Endothelial cell of umbilical vein (primary cell): ENCODE measurements around the gene LMAN2L. TPM values are rescaled to one million over a fixed set of nuclear protein-coding genes. Genes with fewer than 3 reads are reported as not detected.

Experiments
- BruUV-seq: library from RNA; stranded (reverse); fragments of 400-500 nt; replicated peaks from 2 replicates; lab custom pipeline; 2021; lab: Mats Ljungman, UMichigan
- CTCF ChIA-PET: fragments of 300-600, 350-600 bp; sonication (Branson Sonifier 250); formaldehyde crosslinking; loops from one replicate; lab custom pipeline; 2021; ENCODE audit warnings: antibody characterized with exemption, inconsistent platforms; lab: Charles Lee
- POLR2A ChIA-PET: fragments of 300-600, 350-600 bp; sonication (Branson Sonifier 250); formaldehyde crosslinking; loops from one replicate; lab custom pipeline; 2021; ENCODE audit warnings: antibody characterized with exemption, inconsistent platforms; lab: Charles Lee
- DNase-seq: peaks from one replicate; pipeline ENCODE4 v3.0.0-alpha.2; 2011; ENCODE audit warnings: low read depth, low spot score
- FAIRE-seq: peaks from 2 replicates; lab custom pipeline; 2011; peaks lifted over from hg19 to GRCh38; lab: Jason Lieb, UNC
- H2AFZ ChIP-seq: 2 replicates; pipeline ENCODE4 v1.6.0; 2012; ENCODE audit warnings: low read depth, low read length, control low read depth, inconsistent platforms
- H3K27ac ChIP-seq: 2 replicates; pipeline ENCODE4 v1.5.1; 2011; ENCODE audit warnings: low read depth, mild to moderate bottlenecking, control low read depth, low read length, moderate library complexity; ENCODE audit not compliant: insufficient read depth
- H3K27me3 ChIP-seq, 2 experiments: 2 replicates each; pipeline versions ENCODE4 v1.6.0 to v1.6.1; 2011; ENCODE audit warnings: low read length in 2 of 2, mixed read lengths in 1 of 2; ENCODE audit not compliant: control insufficient read depth in 2 of 2, insufficient read depth in 2 of 2
- H3K36me3 ChIP-seq, 2 experiments: 2 replicates in 1 of 2; 3 replicates in 1 of 2; pipeline ENCODE4 v1.5.1; 2011; ENCODE audit warnings: low read length in 2 of 2, mild to moderate bottlenecking in 1 of 2, moderate library complexity in 1 of 2; ENCODE audit not compliant: control insufficient read depth in 2 of 2, insufficient read depth in 2 of 2; ENCODE audit errors: extremely low read depth in 1 of 2
- H3K4me1 ChIP-seq: 3 replicates; pipeline ENCODE4 v1.5.1; 2011; ENCODE audit warnings: mild to moderate bottlenecking, low read length; ENCODE audit not compliant: control insufficient read depth, insufficient read depth; ENCODE audit errors: extremely low read depth
- H3K4me2 ChIP-seq: 2 replicates; pipeline ENCODE4 v1.6.1; 2011; ENCODE audit warnings: low read length, control low read depth, mixed read lengths; ENCODE audit not compliant: insufficient read depth
- H3K4me3 ChIP-seq, 3 experiments: fragments of 200-600 bp in 1 of 3; sonication (generic), shearing (Covaris generic) in 1 of 3; replicated peaks in 1 of 3; 2 replicates each; pipeline ENCODE4 v1.5.1; 2011 to 2016; ENCODE audit warnings: control low read depth in 3 of 3, low read length in 3 of 3, mild to moderate bottlenecking in 2 of 3, inconsistent platforms in 1 of 3, low read depth in 1 of 3, moderate library complexity in 1 of 3; ENCODE audit not compliant: insufficient read depth in 1 of 3
- H3K79me2 ChIP-seq: 2 replicates; pipeline ENCODE4 v1.6.0; 2012; ENCODE audit warnings: low read length, inconsistent platforms; ENCODE audit not compliant: control insufficient read depth, insufficient read depth
- H3K9ac ChIP-seq: replicated peaks from 2 replicates; pipeline ENCODE3; 2011; ENCODE audit warnings: low read length, control low read depth; ENCODE audit not compliant: insufficient read depth; ENCODE audit errors: extremely low read depth
- H3K9me1 ChIP-seq: replicated peaks from 3 replicates; pipeline ENCODE4 v1.6.0; 2011; ENCODE audit warnings: mild to moderate bottlenecking, low read length; ENCODE audit not compliant: control insufficient read depth, insufficient read depth; ENCODE audit errors: extremely low read depth
- H3K9me3 ChIP-seq: replicated peaks from 2 replicates; pipeline ENCODE4 v1.5.1; 2012; ENCODE audit warnings: low read length, inconsistent platforms; ENCODE audit not compliant: control insufficient read depth, insufficient read depth
- H4K20me1 ChIP-seq: replicated peaks from 2 replicates; pipeline ENCODE3; 2011; ENCODE audit warnings: mild to moderate bottlenecking, low read length; ENCODE audit not compliant: control insufficient read depth, insufficient read depth; ENCODE audit errors: extremely low read depth
- FOS ChIP-seq: IDR thresholded peaks from 2 replicates; pipeline ENCODE4 v1.6.1; 2011; ENCODE audit warnings: mild to moderate bottlenecking, low read length, moderate library complexity, borderline replicate concordance; ENCODE audit not compliant: insufficient read depth
- GATA2 ChIP-seq: IDR thresholded peaks from 2 replicates; pipeline ENCODE4 v1.7.0; 2011; ENCODE audit warnings: low read depth, mild to moderate bottlenecking, moderate library complexity, mixed read lengths, low read length; ENCODE audit not compliant: insufficient read length, insufficient read depth
- JUN ChIP-seq: IDR thresholded peaks from 2 replicates; pipeline ENCODE4 v1.6.1; 2011; ENCODE audit warnings: borderline replicate concordance, low read depth; ENCODE audit not compliant: insufficient read length, insufficient read depth
- POLR2A ChIP-seq: IDR thresholded peaks from 2 replicates; pipeline ENCODE4 v1.6.1; 2012; ENCODE audit warnings: low read depth, mild to moderate bottlenecking, control low read depth, low read length
- dilution Hi-C: fragments of 300-500 bp; cut with MboI; formaldehyde crosslinking; loops from one replicate; pipeline ENCODE4 v1.15.0; 2019; ENCODE audit warnings: low sequenced_read_pairs; ENCODE audit not compliant: extremely low pct_ligation_motif_present
- intact Hi-C: fragments of 100-400 bp; cut with micrococcal nuclease; formaldehyde crosslinking; loops from one replicate; pipeline ENCODE4 v1.10.0; 2022
- polyA plus RNA-seq, 4 experiments: library from polyadenylated mRNA; depleted of rRNA in 3 of 4; stranded (reverse) in 3 of 4; unstranded in 1 of 4; fragments of >200 nt; gene quantifications; 2 replicates each; pipeline versions ENCODE4 v1.2.1 to v1.2.3, GENCODE V29; 2011 to 2012; ENCODE audit warnings: missing spikeins in 1 of 4
- total RNA-seq: library from RNA; stranded (reverse); gene quantifications from 2 replicates; pipeline ENCODE4 v1.2.3, GENCODE V29; 2021
- TF ChIP-seq, protein P1 (sequence below), 2 donors: IDR thresholded peaks; 1 replicate in 1 of 2; 2 replicates in 1 of 2; pipeline ENCODE4 v1.5.1; 2011; ENCODE audit warnings: low read length in 2 of 2, mild to moderate bottlenecking in 2 of 2, moderate library complexity in 2 of 2, control low read depth in 1 of 2, inconsistent platforms in 1 of 2, low read depth in 1 of 2; ENCODE audit not compliant: insufficient read depth in 1 of 2; ENCODE audit errors: extremely low read depth in 1 of 2

The LMAN2L gene
- total and polyA plus RNA-seq, 2 donors (not counting 3 experiments of a cell fraction or from before 2014, with no cell fraction given): 15.4 to 20.5 TPM

DNA sequence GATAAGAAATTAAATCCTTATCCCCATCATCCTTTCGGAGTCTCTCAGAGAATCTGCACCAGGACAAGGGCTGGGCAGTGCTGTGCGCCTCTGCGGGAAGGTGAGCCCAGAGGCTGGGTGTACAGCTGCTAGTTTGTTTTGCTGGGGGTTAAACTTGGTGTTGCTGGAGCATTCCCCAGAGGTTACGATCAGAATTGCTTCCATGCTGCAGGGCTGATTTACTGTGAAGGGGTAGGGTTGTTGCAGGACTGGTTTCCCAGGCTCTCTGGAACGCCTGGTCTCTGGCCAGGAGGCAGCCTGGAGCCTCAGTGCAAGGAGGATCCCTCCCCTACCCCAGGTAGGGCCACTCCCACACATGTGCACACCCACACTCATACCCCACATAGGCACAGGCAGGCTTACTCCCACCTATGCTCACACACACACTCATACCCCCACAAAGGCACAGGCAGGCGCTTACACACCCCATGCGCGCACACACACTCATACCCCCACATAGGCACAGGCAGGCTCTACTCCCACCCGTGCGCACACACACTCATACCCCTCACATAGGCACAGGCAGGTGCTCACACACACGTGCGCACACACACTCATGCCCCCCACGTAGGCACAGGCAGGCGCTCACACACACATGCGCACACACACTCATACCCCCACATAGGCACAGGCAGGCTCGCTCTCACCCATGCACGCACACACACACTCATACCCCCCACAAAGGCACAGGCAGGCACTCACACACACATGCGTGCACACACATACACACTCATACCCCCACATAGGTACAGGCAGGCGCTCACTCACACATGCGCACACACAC, 32.1 kb upstream of the LMAN2L start:
- Histone ChIP-seq H3K79me2 (no peaks in the 10 kb centered on the region), H2AFZ (no peak overlapping the region), H3K4me2 (no peak overlapping the region), H3K36me3 (no peaks in the 10 kb centered on the region), H3K4me1 (no peaks in the 10 kb centered on the region), H3K4me3 (no peak overlapping the region), H3K27ac (no peak overlapping the region), H3K9me1 (no peaks in the 10 kb centered on the region), H4K20me1 (no peaks in the 10 kb centered on the region), H3K27me3 (no peaks in the 10 kb centered on the region), H3K9me3 (no peaks in the 10 kb centered on the region), H3K9ac (no peak overlapping the region)
- no peak for TF ChIP-seq JUN
- TF ChIP-seq, protein P1, sequence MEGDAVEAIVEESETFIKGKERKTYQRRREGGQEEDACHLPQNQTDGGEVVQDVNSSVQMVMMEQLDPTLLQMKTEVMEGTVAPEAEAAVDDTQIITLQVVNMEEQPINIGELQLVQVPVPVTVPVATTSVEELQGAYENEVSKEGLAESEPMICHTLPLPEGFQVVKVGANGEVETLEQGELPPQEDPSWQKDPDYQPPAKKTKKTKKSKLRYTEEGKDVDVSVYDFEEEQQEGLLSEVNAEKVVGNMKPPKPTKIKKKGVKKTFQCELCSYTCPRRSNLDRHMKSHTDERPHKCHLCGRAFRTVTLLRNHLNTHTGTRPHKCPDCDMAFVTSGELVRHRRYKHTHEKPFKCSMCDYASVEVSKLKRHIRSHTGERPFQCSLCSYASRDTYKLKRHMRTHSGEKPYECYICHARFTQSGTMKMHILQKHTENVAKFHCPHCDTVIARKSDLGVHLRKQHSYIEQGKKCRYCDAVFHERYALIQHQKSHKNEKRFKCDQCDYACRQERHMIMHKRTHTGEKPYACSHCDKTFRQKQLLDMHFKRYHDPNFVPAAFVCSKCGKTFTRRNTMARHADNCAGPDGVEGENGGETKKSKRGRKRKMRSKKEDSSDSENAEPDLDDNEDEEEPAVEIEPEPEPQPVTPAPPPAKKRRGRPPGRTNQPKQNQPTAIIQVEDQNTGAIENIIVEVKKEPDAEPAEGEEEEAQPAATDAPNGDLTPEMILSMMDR (IDR thresholded peaks at IDR 0.05; ENCODE audit: extremely low read depth in 1 of 2, insufficient read depth in 1 of 2, low read depth in 1 of 2, low read length in 2 of 2): no peak
- TF ChIP-seq GATA2: no peak
- TF ChIP-seq FOS: no peak
- no peak for TF ChIP-seq POLR2A
- intact Hi-C loops (no loop called here), dilution Hi-C loops (no loop called here)
- FAIRE-seq (no peak), DNase-seq (no peak)
- no TSS peak for BruUV-seq
- ChIA-PET CTCF (no interaction called here), POLR2A (no interaction called here)
